Hepatic stellate cell (primary cell): ENCODE measurements around the gene FBXL20.
A peak's percentile ranks its signal among the peaks of the same experiment; 100 is the strongest.
"Not testable (repeated sequence)": the region's sequence is repeated elsewhere in the genome, so short reads cannot be mapped to it uniquely, and the experiment has no call there.

Experiments
- DNase-seq: peaks from one replicate; pipeline ENCODE4 v3.0.0; 2011; ENCODE audit warnings: low spot score

FBXL20 gene

DNA sequence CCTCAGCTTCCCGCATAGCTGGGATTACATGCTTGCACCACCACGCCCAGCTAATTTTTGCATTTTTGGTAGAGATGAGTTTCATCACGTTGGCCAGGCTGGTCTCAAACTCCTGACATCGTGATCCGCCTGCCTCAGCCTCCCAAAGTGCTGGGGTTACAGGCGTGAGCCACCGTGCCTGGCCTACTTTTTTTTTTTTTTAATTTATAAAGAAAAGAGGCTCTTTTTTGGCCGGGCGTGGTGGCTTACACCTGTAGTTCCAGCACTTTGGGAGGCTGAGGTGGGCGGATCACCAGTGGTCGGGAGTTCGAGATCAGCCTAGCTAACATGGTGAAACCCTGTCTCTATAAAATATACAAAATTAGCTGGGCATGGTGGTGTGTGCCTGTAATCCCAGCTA is 151.3 kb downstream of the FBXL20 start:
- DNase-seq: not testable (repeated sequence)

DNA sequence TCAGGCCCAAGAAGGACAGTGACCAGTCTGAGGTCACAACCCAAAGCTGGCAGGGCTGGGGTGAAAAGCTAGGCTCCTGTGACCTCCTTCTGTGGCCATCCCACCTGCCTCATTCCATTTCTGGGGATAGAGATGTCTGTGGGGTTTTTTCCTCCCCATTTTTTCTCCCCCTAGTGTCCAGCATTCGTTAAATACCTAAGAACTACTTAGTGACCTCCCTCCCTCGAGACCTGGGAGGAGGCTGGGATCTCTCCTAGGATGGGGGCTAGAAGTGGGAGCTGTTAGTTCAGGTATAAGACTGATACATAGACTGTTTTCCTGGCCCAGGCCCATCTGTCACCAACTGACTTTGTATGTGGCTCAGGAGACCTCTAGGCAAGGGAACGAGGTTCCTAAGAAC is 155.2 kb downstream of the FBXL20 start:
- no peak for DNase-seq

GRCh38 chr17:39244600-39245570 is 156.5 kb downstream of the FBXL20 start:
- DNase-seq: peak; percentile 82

DNA sequence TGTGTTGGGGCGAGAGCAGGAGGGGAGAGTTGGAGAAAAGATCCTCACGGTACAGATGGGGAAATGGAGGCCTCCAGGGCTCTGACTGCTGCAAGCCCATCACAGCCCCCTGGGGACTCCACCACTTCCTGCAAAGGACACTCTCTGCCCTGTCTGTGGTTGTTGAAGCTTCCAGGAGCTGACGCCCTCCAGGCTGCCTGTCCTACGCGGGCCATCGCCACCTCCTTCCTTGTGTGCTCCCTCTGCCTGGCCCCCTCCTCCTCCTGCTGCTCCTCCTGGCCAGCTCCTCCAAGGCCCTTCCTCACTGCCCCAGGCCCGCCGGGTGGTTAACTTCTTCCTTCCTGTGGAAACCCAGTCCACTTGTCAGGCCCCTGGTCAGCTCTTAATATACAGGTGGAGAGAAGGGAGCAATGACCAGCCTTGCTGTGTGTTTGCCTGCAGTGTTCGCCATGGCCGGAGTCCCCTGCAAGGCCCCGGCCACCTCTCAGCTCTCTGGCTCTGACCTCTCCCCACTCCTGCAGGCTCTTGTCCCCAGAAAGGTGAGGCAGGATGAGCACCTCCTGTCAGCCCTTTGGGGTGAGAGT is 157.3 kb downstream of the FBXL20 start:
- no peak for DNase-seq

GRCh38 chr17:39243155-39243554 is 158.3 kb downstream of the FBXL20 start:
- no peak for DNase-seq

- no peak for DNase-seq
These were observed 160.8 kb downstream of the FBXL20 start for GRCh38 chr17:39240631-39241030.

- DNase-seq: no peak
These were observed 161.6 kb downstream of the FBXL20 start for GRCh38 chr17:39239640-39240314.

DNA sequence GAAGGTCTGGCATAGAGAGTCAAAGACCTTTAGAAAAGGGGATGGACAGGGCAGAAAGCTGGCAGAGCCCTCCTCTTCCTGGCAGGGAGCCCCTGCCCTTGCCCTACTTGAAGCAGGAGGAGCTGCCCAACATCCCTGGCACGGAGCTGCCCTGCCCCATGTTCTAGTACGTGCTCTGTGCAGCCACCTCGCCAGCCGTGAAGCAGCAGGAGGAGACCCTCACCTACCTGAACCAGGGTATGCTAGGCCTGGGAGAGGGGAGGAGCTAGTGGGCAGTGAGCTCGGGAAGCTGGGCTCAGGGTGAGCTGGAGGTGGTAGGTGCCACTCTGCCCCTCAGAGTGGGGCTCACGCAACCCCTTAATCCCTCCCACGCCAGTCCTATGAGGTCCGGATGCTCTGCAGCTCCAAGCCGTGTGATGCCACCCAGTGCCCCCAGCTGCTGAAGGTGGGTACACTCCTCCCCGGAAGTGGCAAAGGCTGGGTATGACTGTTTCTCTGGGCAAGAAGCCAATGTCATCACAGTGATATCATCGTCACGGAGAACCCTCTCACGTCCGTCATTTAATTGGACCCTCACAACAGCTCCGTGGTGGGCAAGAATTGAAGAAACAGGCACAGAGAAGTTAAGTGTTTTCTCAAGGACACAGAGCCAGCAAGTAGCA is 163.0 kb downstream of the FBXL20 start:
- no peak for DNase-seq

- no peak for DNase-seq
These were observed 163.8 kb downstream of the FBXL20 start for GRCh38 chr17:39237586-39237985.

DNA sequence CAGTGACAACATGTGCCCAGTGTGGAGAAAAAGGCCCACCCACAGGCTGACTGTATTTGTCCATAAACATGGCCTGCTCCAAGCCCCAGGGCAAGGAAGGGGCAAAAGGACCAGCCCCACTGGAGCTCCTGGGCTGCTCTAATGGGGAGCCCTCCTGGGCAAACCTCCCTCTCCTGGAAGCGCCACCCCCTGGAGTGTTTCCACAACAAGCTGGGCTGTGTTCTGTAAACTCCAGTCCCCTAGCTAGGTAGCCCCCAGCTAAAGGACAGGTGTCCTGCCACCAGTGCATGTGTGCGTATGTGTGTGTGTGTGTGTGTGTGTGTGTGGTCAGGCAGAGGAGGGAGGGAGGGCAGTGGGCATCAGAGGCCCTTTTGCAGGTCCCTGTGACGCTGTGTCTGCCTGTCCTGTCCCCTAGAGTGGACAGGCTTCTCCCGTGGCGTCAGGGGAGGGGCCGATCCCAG is 164.4 kb downstream of the FBXL20 start:
- DNase-seq: no peak

DNA sequence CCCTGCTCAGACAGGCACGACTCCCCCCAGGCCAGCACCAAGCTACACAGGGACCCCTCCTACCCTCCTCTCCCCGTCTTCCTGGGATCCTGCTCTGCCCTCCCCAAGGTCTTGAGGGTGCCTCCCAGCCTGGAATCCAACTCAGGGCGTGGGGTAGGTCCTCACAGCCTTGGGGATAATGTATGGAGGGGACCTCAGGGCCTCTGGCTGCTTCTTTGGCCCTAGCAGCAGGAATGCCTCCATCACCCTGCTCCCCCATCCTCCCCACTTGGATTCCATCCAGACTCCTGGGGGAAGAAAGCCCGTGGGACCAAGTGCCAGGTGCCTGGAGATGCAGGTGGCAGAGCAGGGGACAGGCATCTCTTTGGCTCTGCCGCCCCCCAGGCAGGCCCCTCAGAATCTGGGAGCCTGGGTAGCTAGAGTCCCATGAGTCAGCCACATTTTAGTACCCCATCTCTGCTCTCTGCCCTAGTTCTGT is 164.9 kb downstream of the FBXL20 start:
- DNase-seq: no peak

DNA sequence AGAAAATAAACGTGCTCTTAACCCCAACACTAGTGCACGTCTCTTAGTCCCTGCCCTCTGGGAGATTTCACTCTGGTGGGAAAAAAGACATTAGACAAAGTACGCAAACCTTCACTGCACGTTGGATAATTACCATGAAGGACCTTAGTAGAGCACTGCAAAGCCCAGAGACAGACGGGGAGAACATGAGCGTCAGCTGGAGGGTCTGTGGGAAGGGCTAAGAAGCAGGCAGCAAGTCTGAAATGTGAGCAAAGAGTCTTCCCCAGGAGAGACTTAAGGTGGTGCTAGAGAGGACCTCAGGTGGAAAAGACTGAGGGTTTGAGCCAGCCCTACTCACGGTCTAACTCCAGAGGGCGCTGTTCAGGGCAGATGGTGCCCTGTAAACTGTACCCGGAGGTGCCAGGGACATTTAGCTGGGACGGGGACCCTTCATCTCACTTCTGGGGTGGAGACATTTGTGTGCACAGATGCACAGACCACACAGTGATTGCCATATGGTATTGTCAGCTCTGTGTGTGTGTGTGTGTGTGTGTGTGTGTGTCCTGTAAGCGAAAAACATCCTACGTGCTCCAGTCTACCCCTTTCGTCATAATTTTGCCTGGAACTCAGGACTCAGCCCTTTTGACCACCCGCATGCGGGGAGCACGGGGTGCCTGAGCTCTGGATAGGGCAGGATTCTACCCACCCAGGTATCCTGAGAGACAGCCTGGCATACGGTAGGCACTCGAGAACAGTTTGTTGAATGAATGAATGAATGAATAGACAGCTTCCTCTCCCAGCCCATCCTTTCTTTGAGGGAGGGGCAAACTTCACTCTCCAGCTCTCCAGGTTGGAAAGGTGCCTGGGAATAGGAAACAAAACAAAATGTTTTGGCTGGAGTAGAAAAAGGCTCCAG is 165.6 kb downstream of the FBXL20 start:
- peak; percentile 76 for DNase-seq

DNA sequence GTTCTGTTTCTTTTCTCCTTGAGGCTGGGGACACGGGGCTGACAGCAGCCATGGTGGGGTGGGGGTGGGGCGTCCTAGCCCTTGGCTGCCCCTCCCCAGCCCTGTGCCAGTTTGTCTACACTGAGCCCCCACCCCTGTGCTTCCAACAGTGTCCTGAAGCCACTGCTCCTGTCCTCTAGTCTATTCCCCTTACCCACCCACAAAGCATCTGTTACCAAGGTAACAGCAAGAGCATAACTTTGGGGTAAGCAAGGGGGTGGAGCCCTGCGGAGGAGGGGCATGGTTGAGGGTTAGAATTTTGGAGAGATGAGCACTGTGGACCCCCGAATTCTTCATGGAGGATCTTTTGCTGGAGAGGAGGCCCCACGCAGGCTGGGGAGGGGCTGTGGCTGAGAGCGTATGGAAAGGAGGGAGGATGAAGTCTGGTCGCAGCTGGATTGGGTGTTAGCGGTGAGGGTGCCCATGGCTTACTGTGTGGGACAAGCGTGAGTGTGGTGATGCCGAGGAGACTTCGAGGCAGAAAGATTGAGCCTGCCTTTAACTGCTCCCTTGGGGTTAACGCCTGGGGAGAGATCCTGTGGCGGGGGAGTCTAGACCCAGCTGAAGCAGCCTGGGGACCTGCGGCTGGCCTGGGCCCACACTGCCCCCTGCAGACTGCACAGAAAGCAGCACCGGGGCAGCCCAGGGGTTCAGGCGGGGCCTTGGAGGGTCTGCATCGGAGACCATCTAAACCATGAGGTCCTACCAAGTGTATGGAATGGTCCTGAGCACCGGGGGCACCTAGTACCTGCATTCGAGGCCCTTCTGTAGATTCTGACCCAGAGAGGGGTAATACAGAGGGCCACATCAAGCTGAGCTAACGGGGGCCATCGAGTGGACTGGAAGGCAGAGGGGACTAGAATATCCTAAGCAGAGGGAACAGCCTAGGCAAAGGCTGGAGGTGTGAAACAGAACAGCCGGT is 169.6 kb downstream of the FBXL20 start:
- peak; percentile 89 for DNase-seq

GRCh38 chr17:39231091-39231561 is 170.3 kb downstream of the FBXL20 start:
- no peak for DNase-seq

- no peak for DNase-seq
These were observed 171.1 kb downstream of the FBXL20 start for GRCh38 chr17:39230361-39230760.

GRCh38 chr17:39229274-39229913 is 172.0 kb downstream of the FBXL20 start:
- peak; percentile 73 for DNase-seq

DNA sequence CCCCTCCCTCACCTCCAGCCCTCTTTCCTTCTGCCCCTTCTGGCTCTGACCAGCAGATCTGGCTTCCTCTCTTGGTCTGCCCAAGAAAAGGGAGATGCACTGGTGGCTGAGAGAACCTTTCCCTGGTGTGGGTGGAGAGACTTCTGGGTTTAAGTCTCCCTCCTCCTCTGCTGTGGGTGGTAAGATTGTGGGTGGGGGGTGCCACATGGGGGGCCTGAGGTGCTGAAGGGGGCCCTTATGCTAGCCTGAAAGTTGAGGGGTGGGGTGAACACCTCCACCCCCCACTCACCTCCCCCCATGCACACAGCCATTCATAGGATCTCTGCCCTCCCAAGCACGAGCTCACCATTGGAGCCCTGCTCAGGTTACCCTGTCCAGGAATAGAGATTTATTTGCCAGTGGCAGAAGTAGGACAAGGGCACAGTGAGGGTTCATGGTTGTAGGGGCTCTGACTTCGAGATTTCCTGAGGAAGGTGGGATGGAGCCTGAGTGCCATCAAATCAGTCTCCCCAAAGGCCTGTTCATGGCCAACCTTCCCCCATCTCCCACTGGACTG is 174.0 kb downstream of the FBXL20 start:
- DNase-seq: no peak

- peak; percentile 76 for DNase-seq
These were observed 175.3 kb downstream of the FBXL20 start for GRCh38 chr17:39225959-39226683.
